Right atrium auricular region (tissue), 2 donors: Measurements from ENCODE around the gene RDX. TPM values are rescaled to one million over a fixed set of nuclear protein-coding genes. Genes with fewer than 3 reads are reported as not detected.
"Not testable (repeated sequence)": the region's sequence is repeated elsewhere in the genome, so short reads cannot be mapped to it uniquely, and the experiment has no call there.

ENCODE experiments used
- DNase-seq: peaks from one replicate; pipeline ENCODE4 v3.0.0-alpha.2; 2019; ENCODE audit warnings: low spot score
- H3K27ac ChIP-seq, 2 donors: fragments of 200-600 bp; sonication (generic); 1 replicate in 1 of 2; 2 replicates in 1 of 2; pipeline ENCODE4 v1.5.1; 2016 to 2019
- H3K27me3 ChIP-seq, 2 donors: fragments of 200-600 bp; sonication (generic); one replicate each; pipeline versions ENCODE4 v1.5.1 to v1.6.0; 2017 to 2019
- H3K36me3 ChIP-seq: fragments of 200-600 bp; sonication (generic); one replicate; pipeline ENCODE4 v1.5.1; 2016
- H3K4me1 ChIP-seq, 2 donors: fragments of 200-600 bp; sonication (generic); one replicate each; pipeline versions ENCODE4 v1.5.1 to v1.6.0; 2017 to 2019
- H3K4me3 ChIP-seq, 2 donors: fragments of 200-600 bp; sonication (generic); 1 replicate in 1 of 2; 2 replicates in 1 of 2; pipeline ENCODE4 v1.5.1; 2017 to 2019; ENCODE audit warnings: mild to moderate bottlenecking in 1 of 2, moderate library complexity in 1 of 2
- H3K9me3 ChIP-seq, 2 donors: fragments of 200-600 bp; sonication (generic); one replicate each; pipeline ENCODE4 v1.5.1; 2019
- total RNA-seq, 2 donors: library from RNA; depleted of rRNA; stranded (reverse); fragments of >200 nt; gene quantifications; one replicate each; pipeline ENCODE4 v1.1.0, GENCODE V29; 2016
- TF ChIP-seq, protein P1 (sequence below), 2 donors: fragments of 200-600 bp; sonication (generic); IDR thresholded peaks; one replicate each; pipeline ENCODE4 v1.5.1; 2019; ENCODE audit warnings: antibody characterized with exemption in 2 of 2

RDX gene
- total RNA-seq, 2 donors from 2014 or later = 58.8 to 78.5 TPM

DNA sequence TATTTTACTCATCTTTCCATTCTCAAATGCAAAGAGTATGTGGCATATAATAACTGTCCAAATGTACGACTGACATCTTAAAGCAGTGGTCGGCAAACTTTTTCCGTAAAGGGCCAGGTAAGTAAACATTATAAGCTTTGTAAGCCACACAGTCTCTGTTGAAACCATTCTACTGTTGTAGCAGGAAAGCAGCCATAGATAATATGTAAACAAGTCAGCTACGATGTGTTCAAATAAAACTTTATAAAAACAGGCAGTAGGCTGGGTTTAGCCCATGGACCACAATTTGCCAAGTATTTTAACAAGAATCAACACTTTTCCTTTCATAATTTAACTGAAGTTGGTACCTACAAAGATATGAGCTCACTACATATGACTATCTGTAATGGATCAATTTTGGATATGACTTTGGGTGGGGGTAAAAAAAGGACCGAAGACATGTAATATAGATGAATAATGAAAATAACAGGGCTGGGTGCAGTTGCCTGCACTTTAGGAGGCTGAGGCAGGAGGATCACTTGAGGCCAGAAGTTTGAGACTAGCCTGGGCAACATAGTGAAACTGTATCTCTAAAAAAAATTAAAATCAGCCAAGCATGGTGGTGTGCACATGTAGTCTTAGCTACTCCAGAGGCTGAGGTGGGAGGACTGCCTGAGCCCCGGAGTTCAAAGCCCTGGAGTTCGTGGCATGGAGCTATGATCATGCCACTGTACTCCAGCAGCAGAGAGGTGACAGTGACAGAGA, 5.7 kb downstream of the RDX start:
- Histone ChIP-seq H3K4me3 (no peak overlapping the region), H3K27me3 (no peaks in the 10 kb centered on the region), H3K9me3 (no peaks in the 10 kb centered on the region), H3K36me3 (no peaks in the 10 kb centered on the region), H3K4me1 (peaks cover 0 to 43% of the 10 kb centered on the region in 2 donors), H3K27ac (no peak overlapping the region)
- TF ChIP-seq, protein P1, sequence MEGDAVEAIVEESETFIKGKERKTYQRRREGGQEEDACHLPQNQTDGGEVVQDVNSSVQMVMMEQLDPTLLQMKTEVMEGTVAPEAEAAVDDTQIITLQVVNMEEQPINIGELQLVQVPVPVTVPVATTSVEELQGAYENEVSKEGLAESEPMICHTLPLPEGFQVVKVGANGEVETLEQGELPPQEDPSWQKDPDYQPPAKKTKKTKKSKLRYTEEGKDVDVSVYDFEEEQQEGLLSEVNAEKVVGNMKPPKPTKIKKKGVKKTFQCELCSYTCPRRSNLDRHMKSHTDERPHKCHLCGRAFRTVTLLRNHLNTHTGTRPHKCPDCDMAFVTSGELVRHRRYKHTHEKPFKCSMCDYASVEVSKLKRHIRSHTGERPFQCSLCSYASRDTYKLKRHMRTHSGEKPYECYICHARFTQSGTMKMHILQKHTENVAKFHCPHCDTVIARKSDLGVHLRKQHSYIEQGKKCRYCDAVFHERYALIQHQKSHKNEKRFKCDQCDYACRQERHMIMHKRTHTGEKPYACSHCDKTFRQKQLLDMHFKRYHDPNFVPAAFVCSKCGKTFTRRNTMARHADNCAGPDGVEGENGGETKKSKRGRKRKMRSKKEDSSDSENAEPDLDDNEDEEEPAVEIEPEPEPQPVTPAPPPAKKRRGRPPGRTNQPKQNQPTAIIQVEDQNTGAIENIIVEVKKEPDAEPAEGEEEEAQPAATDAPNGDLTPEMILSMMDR (IDR thresholded peaks at IDR 0.05) = no peak
- no peak for DNase-seq

DNA sequence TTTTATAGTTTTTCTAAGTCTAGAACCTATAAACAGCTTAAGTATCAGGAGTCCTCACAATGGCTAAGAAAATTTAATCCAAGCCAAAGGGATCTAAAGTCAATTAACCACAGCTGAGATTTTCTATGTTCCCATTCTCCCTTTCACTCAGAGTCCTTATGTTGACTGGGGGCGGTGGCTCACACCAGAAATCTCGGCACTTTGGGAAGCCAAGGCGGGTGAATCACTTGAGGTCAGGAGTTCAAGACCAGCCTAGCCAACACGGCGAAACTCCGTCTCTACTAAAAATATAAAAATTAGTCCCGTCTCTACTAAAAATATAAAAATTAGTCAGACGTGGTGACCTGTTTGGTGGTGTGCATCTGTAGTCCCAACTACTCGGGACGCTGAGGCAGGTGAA, 6.9 kb downstream of the RDX start:
- no peak for DNase-seq
- Histone ChIP-seq H3K4me1 (peaks cover 0 to 35% of the 10 kb centered on the region in 2 donors), H3K36me3 (no peaks in the 10 kb centered on the region)

DNA sequence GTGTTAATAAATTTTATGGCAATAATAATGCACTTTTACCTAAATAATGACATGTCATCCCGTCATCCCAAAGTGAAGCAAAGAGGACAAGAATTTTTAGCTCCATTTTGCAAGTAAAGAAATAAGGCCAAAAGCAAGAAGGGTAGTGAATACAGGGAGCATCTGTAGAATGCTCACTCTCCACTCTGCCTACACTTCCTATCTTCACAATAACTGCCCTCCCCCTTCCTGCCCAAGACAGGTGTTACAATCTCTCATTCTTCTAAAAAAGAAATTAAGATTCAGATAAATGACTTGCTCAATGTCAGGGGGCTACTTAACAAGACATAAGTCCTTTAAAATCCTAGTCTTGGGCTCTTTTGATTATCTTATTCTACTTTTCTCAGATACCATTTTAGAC, 8.9 kb downstream of the RDX start:
- no peaks in the 10 kb centered on the region for H3K27me3 ChIP-seq
- no peaks in the 10 kb centered on the region for H3K9me3 ChIP-seq
- DNase-seq = no peak
- H3K4me3 ChIP-seq = no peak overlapping the region
- H3K4me1 ChIP-seq = peaks cover 0 to 20% of the 10 kb centered on the region in 2 donors
- TF ChIP-seq, protein P1 (IDR thresholded peaks at IDR 0.05) = no peak
- no peak overlapping the region for H3K27ac ChIP-seq
- no peaks in the 10 kb centered on the region for H3K36me3 ChIP-seq

More for the DNA sequence above, 6.9 kb downstream of the RDX start:
- H3K27ac ChIP-seq = no peak overlapping the region
- H3K4me3 ChIP-seq = no peak overlapping the region
- H3K9me3 ChIP-seq = no peaks in the 10 kb centered on the region
- TF ChIP-seq, protein P1 (IDR thresholded peaks at IDR 0.05) = no peak
- H3K27me3 ChIP-seq = no peaks in the 10 kb centered on the region

DNA sequence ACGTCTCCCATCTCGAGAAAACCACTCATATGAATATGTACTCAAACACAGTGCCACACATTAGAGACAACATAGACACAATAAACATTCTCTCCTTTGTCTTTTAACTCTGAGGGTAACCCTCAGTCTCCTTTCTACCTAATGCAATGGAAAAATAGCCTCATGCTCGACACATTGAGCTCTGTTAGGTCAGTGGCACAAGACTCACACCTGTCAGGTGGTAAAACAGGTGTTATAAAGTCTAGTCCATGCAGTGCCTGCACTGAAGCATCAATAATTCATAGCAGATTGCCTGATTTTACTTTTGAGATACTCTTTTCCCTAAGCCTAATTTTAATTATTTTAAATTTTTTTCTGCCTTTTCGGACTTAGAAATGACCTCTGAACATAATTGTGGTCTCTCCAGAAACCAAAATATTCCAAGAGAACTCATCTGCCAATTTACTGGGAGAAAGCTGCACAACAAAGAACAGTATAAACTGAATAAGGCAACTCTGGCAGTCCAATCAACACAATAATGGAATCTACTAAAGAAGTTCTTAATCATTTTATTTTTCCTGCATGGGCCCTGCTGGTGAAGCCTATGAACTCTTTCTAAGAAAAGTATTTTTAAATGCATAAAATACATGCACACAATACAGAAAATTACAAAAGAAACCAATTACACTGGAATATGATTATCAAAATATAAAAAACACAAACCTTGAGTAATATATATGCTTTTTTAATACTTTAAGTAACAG, 9.9 kb downstream of the RDX start:
- DNase-seq = no peak
- TF ChIP-seq, protein P1 (IDR thresholded peaks at IDR 0.05) = no peak
- no peak overlapping the region for H3K4me3 ChIP-seq
- H3K27me3 ChIP-seq = no peaks in the 10 kb centered on the region
- H3K9me3 ChIP-seq = no peaks in the 10 kb centered on the region
- H3K27ac ChIP-seq = no peak overlapping the region
- H3K36me3 ChIP-seq = no peaks in the 10 kb centered on the region
- H3K4me1 ChIP-seq = peaks cover 0 to 13% of the 10 kb centered on the region in 2 donors

DNA sequence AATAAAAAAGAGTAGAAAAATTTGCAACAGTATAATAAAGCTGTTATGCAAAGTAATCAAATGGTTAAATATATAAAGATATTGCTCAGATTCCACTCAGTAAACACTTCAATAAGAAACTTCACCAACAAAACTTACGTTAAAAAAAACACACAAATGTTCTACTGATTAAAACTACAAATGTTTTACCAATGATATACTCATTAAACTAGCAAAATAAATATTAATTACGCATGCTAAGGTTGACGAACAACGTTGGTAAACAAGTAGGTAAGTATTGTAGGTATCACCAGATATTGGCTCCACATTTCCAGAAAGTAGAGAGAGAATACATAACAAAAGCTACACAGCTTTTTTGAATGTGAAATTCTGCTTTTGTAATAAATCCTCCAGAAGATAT, 12.6 kb downstream of the RDX start:
- TF ChIP-seq, protein P1 (IDR thresholded peaks at IDR 0.05) = no peak
- no peaks in the 10 kb centered on the region for H3K9me3 ChIP-seq
- H3K27me3 ChIP-seq = no peaks in the 10 kb centered on the region
- DNase-seq = no peak
- H3K4me3 ChIP-seq = no peak overlapping the region
- H3K36me3 ChIP-seq = no peaks in the 10 kb centered on the region
- H3K27ac ChIP-seq = no peak overlapping the region
- H3K4me1 ChIP-seq = peaks cover 0 to 13% of the 10 kb centered on the region in 2 donors

DNA sequence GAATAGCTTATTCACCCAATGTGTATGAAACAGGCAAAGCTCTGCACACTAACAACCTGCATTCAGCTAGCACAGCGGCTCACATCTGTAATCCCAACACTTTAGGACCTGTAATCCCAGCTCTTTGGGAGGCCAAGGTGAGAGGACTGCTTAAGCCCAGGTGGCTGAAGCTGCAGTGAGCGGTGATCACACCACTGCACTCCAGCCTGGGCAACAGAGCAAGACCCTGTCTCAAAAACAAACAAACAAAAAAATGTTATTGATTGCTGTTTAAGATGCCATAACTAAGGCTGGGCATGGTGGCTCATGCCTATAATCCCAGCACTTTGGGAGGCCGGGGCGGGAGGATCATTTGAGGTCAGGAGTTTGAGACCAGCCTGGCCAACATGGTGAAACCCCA, 15.8 kb downstream of the RDX start:
- H3K36me3 ChIP-seq, H3K4me1 ChIP-seq, H3K27me3 ChIP-seq, H3K9me3 ChIP-seq, DNase-seq, H3K27ac ChIP-seq, H3K4me3 ChIP-seq: not testable (repeated sequence)
